Activated CD4-positive, alpha-beta memory T cell treated with anti-CD3 and anti-CD28 coated beads, Interleukin-2, amount 10 ng/mL, durations not matched to agents 7 days and 5 days (primary cell): Measurements from ENCODE around the gene IMP4. TPM values are rescaled to one million over a fixed set of nuclear protein-coding genes. Genes with fewer than 3 reads are reported as not detected.
A peak's percentile ranks its signal among the peaks of the same experiment; 100 is the strongest.

Experiments
- CTCF ChIA-PET: fragments of 350-600 bp; sonication (Branson Sonifier 250); formaldehyde crosslinking; loops from one replicate; lab custom pipeline; 2021; ENCODE audit warnings: antibody characterized with exemption, inconsistent platforms; lab: Charles Lee
- POLR2A ChIA-PET: fragments of 350-600 bp; sonication (Branson Sonifier 250); formaldehyde crosslinking; loops from one replicate; lab custom pipeline; 2021; ENCODE audit warnings: antibody characterized with exemption; lab: Charles Lee
- DNase-seq: peaks from one replicate; pipeline ENCODE4 v3.0.0-alpha.2; 2020
- H3K27ac Mint-ChIP-seq: one replicate; pipeline ENCODE4 v1.8.0; 2021; ENCODE audit warnings: mild to moderate bottlenecking, mixed read lengths
- H3K27me3 Mint-ChIP-seq: one replicate; pipeline ENCODE4 v1.8.0; 2021; ENCODE audit warnings: mixed read lengths
- H3K36me3 Mint-ChIP-seq: one replicate; pipeline ENCODE4 v1.8.0; 2021; ENCODE audit warnings: low read depth, mixed read lengths
- H3K4me1 Mint-ChIP-seq: one replicate; pipeline ENCODE4 v1.8.0; 2021; ENCODE audit warnings: mixed read lengths
- H3K4me3 Mint-ChIP-seq: one replicate; pipeline ENCODE4 v1.8.0; 2021; ENCODE audit warnings: mild to moderate bottlenecking, mixed read lengths
- H3K9me3 Mint-ChIP-seq: one replicate; pipeline ENCODE4 v1.8.0; 2021; ENCODE audit warnings: mixed read lengths
- total RNA-seq, 2 experiments: library from RNA; stranded (reverse); gene quantifications; one replicate each; pipeline ENCODE4 v1.2.3, GENCODE V29; 2021

IMP4 gene
- total RNA-seq, 2 experiments from 2014 or later, result 57.7 to 58.9 TPM

GRCh38 chr2:130351711-130352110, 9.0 kb downstream of the IMP4 start:
- peaks cover 12% of the 10 kb centered on the region for H3K4me1 Mint-ChIP-seq
- no peak overlapping the region for H3K27ac Mint-ChIP-seq
- peaks cover 19% of the 10 kb centered on the region for H3K36me3 Mint-ChIP-seq
- peak; percentile 12 for DNase-seq
- H3K4me3 Mint-ChIP-seq, result no peak overlapping the region
- ChIA-PET POLR2A (interaction anchor here (0.6 to 5.7 kb wide), 3 partner anchors 9 to 111 kb away, joined by 3 to 52 read pairs (median 3); partner anchors contain the start of gene IMP4), CTCF (interaction anchor here (1.1 kb wide), 1 partner anchor 9 kb away, joined by 3 read pairs; the partner anchor contains the start of gene IMP4)
- H3K9me3 Mint-ChIP-seq, result no peaks in the 10 kb centered on the region
- no peaks in the 10 kb centered on the region for H3K27me3 Mint-ChIP-seq

- no peaks in the 10 kb centered on the region for H3K9me3 Mint-ChIP-seq
- ChIA-PET POLR2A (interaction anchor here (0.7 to 5.7 kb wide), 2 partner anchors 10 to 20 kb away, joined by 3 to 52 read pairs; partner anchors contain the start of gene IMP4), CTCF (interaction anchor here (1.1 kb wide), 1 partner anchor 10 kb away, joined by 3 read pairs; the partner anchor contains the start of gene IMP4)
- H3K4me1 Mint-ChIP-seq, result peaks cover 14% of the 10 kb centered on the region
- DNase-seq, result peak; percentile 11
- H3K27me3 Mint-ChIP-seq, result no peaks in the 10 kb centered on the region
- H3K36me3 Mint-ChIP-seq, result peaks cover 14% of the 10 kb centered on the region
- H3K27ac Mint-ChIP-seq, result no peak overlapping the region
- no peak overlapping the region for H3K4me3 Mint-ChIP-seq
Measured at GRCh38 chr2:130352237-130352636, 9.5 kb downstream of the IMP4 start.

- CTCF ChIA-PET, result no interaction called here
Measured at GRCh38 chr2:130353291-130354138, 10.8 kb downstream of the IMP4 start.

GRCh38 chr2:130354139-130354428, 11.4 kb downstream of the IMP4 start:
- Mint-ChIP-seq H3K9me3 (no peaks in the 10 kb centered on the region), H3K27ac (no peak overlapping the region), H3K36me3 (no peaks in the 10 kb centered on the region), H3K27me3 (no peaks in the 10 kb centered on the region), H3K4me1 (peaks cover 14% of the 10 kb centered on the region), H3K4me3 (peak overlapping the region; percentile 72)
- DNase-seq, result peak; percentile 10
- CTCF ChIA-PET, result no interaction called here
- POLR2A ChIA-PET, result interaction anchor here (1.5 to 5.7 kb wide), 4 partner anchors 12 to 23 kb away, joined by 4 to 52 read pairs (median 12); partner anchors contain the start of gene IMP4

More at GRCh38 chr2:130353291-130354138, 10.8 kb downstream of the IMP4 start:
- H3K4me3 Mint-ChIP-seq, result no peak overlapping the region
- H3K27ac Mint-ChIP-seq, result no peak overlapping the region
- H3K27me3 Mint-ChIP-seq, result no peaks in the 10 kb centered on the region
- POLR2A ChIA-PET, result interaction anchor here (1.5 to 5.7 kb wide), 3 partner anchors 11 to 24 kb away, joined by 4 to 52 read pairs (median 12); partner anchors contain the start of gene IMP4
- H3K9me3 Mint-ChIP-seq, result no peaks in the 10 kb centered on the region
- DNase-seq, result peak; percentile 12
- peaks cover 1% of the 10 kb centered on the region for H3K36me3 Mint-ChIP-seq
- H3K4me1 Mint-ChIP-seq, result peaks cover 14% of the 10 kb centered on the region

GRCh38 chr2:130355172-130355577, 12.5 kb downstream of the IMP4 start:
- no peak for DNase-seq
- Mint-ChIP-seq H3K36me3 (no peaks in the 10 kb centered on the region), H3K4me1 (peaks cover 14% of the 10 kb centered on the region), H3K27me3 (no peaks in the 10 kb centered on the region), H3K27ac (no peak overlapping the region), H3K9me3 (no peaks in the 10 kb centered on the region), H3K4me3 (peak overlapping the region; percentile 72)
- ChIA-PET POLR2A (interaction anchor here (1.3 to 5.7 kb wide), 5 partner anchors 13 to 174 kb away, joined by 3 to 52 read pairs (median 12); partner anchors contain the start of genes IMP4 and SMPD4), CTCF (interaction anchor here (1.0 kb wide), 1 partner anchor 12 kb away, joined by 5 read pairs; no protein-coding TSS in a partner anchor)

- Mint-ChIP-seq H3K9me3 (no peaks in the 10 kb centered on the region), H3K27me3 (peaks cover 1% of the 10 kb centered on the region), H3K4me1 (peaks cover 14% of the 10 kb centered on the region), H3K27ac (no peak within 1 kb of the TSS), H3K4me3 (peak within 1 kb of the TSS; percentile 72), H3K36me3 (no peaks in the 10 kb centered on the region)
- POLR2A ChIA-PET, result interaction anchor here (1.3 to 5.7 kb wide), 4 partner anchors 13 to 175 kb away, joined by 3 to 52 read pairs (median 12); partner anchors contain the start of genes IMP4 and SMPD4
- DNase-seq, result peak; percentile 73
- CTCF ChIA-PET, result interaction anchor here (0.6 to 1.0 kb wide), 2 partner anchors 11 to 12 kb away, joined by 3 to 5 read pairs; no protein-coding TSS in a partner anchor
Measured at GRCh38 chr2:130355578-130356431, 13.1 kb downstream of the IMP4 start, which contains the start of gene PTPN18. Gene PTPN18 (plus strand): TSS chr2:130356056. CDS start chr2:130356108, 52 bp downstream.

- H3K9me3 Mint-ChIP-seq, result no peaks in the 10 kb centered on the region
- H3K27me3 Mint-ChIP-seq, result peaks cover 1% of the 10 kb centered on the region
- POLR2A ChIA-PET, result no interaction called here
- peaks cover 14% of the 10 kb centered on the region for H3K4me1 Mint-ChIP-seq
- H3K36me3 Mint-ChIP-seq, result no peaks in the 10 kb centered on the region
- peak; percentile 11 for DNase-seq
- H3K27ac Mint-ChIP-seq, result no peak overlapping the region
- CTCF ChIA-PET, result no interaction called here
- H3K4me3 Mint-ChIP-seq, result no peak overlapping the region
Measured at GRCh38 chr2:130357864-130358263, 15.2 kb downstream of the IMP4 start.

GRCh38 chr2:130358420-130359350, 16.0 kb downstream of the IMP4 start:
- ChIA-PET POLR2A (interaction anchor here (1.3 kb wide), 1 partner anchor 16 kb away, joined by 3 read pairs; the partner anchor contains the start of gene IMP4), CTCF (no interaction called here)
- Mint-ChIP-seq H3K27me3 (peaks cover 1% of the 10 kb centered on the region), H3K4me3 (no peak overlapping the region), H3K9me3 (no peaks in the 10 kb centered on the region), H3K36me3 (no peaks in the 10 kb centered on the region), H3K4me1 (peaks cover 14% of the 10 kb centered on the region), H3K27ac (no peak overlapping the region)
- peak; percentile 9 for DNase-seq

GRCh38 chr2:130359466-130359865, 16.8 kb downstream of the IMP4 start:
- Mint-ChIP-seq H3K27ac (no peak overlapping the region), H3K27me3 (peaks cover 1% of the 10 kb centered on the region), H3K36me3 (no peaks in the 10 kb centered on the region), H3K4me1 (peaks cover 13% of the 10 kb centered on the region), H3K9me3 (no peaks in the 10 kb centered on the region), H3K4me3 (no peak overlapping the region)
- ChIA-PET POLR2A (interaction anchor here (1.3 kb wide), 1 partner anchor 17 kb away, joined by 3 read pairs; the partner anchor contains the start of gene IMP4), CTCF (no interaction called here)
- peak; percentile 6 for DNase-seq

GRCh38 chr2:130363479-130363878, 20.8 kb downstream of the IMP4 start:
- Mint-ChIP-seq H3K27me3 (peaks cover 1% of the 10 kb centered on the region), H3K9me3 (no peaks in the 10 kb centered on the region), H3K4me1 (no peaks in the 10 kb centered on the region), H3K4me3 (no peak overlapping the region), H3K27ac (no peak overlapping the region), H3K36me3 (peaks cover 6% of the 10 kb centered on the region)
- ChIA-PET CTCF (no interaction called here), POLR2A (no interaction called here)
- DNase-seq, result no peak

GRCh38 chr2:130365075-130365474, 22.4 kb downstream of the IMP4 start:
- ChIA-PET CTCF (no interaction called here), POLR2A (no interaction called here)
- Mint-ChIP-seq H3K4me3 (no peak overlapping the region), H3K27ac (no peak overlapping the region), H3K27me3 (peaks cover 1% of the 10 kb centered on the region), H3K9me3 (no peaks in the 10 kb centered on the region), H3K4me1 (peaks cover 7% of the 10 kb centered on the region), H3K36me3 (peaks cover 9% of the 10 kb centered on the region)
- DNase-seq, result no peak
